Measurements from ENCODE around the gene GCLC. TPM values are rescaled to one million over a fixed set of nuclear protein-coding genes. Genes with fewer than 3 reads are reported as not detected.

GCLC gene
- polyA plus RNA-seq, 3 donors, result 6.4 to 15.7 (median 10.1) TPM

- Histone ChIP-seq H3K27me3 (ENCODE audit: control insufficient read depth in 2 of 2, insufficient read depth in 2 of 2, low read length in 2 of 2) (no peaks in the 10 kb centered on the region), H3K79me2 (ENCODE audit: insufficient read depth, low read length) (no peaks in the 10 kb centered on the region), H3K9ac (ENCODE audit: insufficient read depth, low read length, poor library complexity, severe bottlenecking) (no peak overlapping the region), H3K36me3 (replicated peaks in 1 of 2; ENCODE audit: control insufficient read depth in 1 of 2, insufficient read depth in 2 of 2, low read length in 2 of 2) (peaks cover 45 to 77% of the 10 kb centered on the region in 2 donors), H3K9me3 (replicated peaks in 1 of 2; ENCODE audit: control insufficient read depth in 1 of 2, insufficient read depth in 1 of 2, low read length in 2 of 2) (no peaks in the 10 kb centered on the region), H3K27ac (ENCODE audit: low read depth in 1 of 2, low read length in 2 of 2) (no peak overlapping the region), H3K4me3 (replicated peaks in 1 of 3; ENCODE audit: low read depth in 2 of 3, low read length in 3 of 3) (no peak overlapping the region), H4K20me1 (ENCODE audit: insufficient read depth, low read length) (no peaks in the 10 kb centered on the region), H3K4me1 (ENCODE audit: control insufficient read depth in 1 of 2, insufficient read depth in 2 of 2, low read length in 2 of 2) (no peaks in the 10 kb centered on the region), H3K4me2 (replicated peaks; ENCODE audit: extremely low read depth, low read length, poor library complexity, severe bottlenecking) (no peak overlapping the region), H2AFZ (ENCODE audit: insufficient read depth, low read depth, low read length, poor library complexity, severe bottlenecking) (no peak overlapping the region)
- intact Hi-C loops (cut with micrococcal nuclease), result no loop called here
- DNase-seq, result no peak
- no peaks in the 10 kb centered on the region for H3K4me1 Mint-ChIP-seq
- no CpG with 5 or more reads among the region's 2 CpGs for WGBS (ENCODE audit: insufficient coverage)
- no peak overlapping the region for H3K27ac Mint-ChIP-seq
- no peak for TF ChIP-seq CTCF (IDR thresholded peaks at IDR 0.05)
- no peaks in the 10 kb centered on the region for H3K9me3 Mint-ChIP-seq
- H3K27me3 Mint-ChIP-seq (ENCODE audit: low read depth in 3 of 3), result no peaks in the 10 kb centered on the region
- peaks cover 60 to 66% of the 10 kb centered on the region in 2 donors for H3K36me3 Mint-ChIP-seq
- no peak overlapping the region for H3K4me3 Mint-ChIP-seq
Measured at GRCh38 chr6:53513519-53513966, 31.4 kb downstream of the GCLC start.

- no peaks in the 10 kb centered on the region for H3K27me3 Mint-ChIP-seq (ENCODE audit: low read depth in 3 of 3)
Measured at GRCh38 chr6:53513056-53513455, 31.8 kb downstream of the GCLC start.

More at GRCh38 chr6:53513056-53513455, 31.8 kb downstream of the GCLC start:
- no peaks in the 10 kb centered on the region for H3K9me3 ChIP-seq (replicated peaks in 1 of 2; ENCODE audit: control insufficient read depth in 1 of 2, insufficient read depth in 1 of 2, low read length in 2 of 2)
- H2AFZ ChIP-seq (ENCODE audit: insufficient read depth, low read depth, low read length, poor library complexity, severe bottlenecking), result no peak overlapping the region
- no peaks in the 10 kb centered on the region for H3K27me3 ChIP-seq (ENCODE audit: control insufficient read depth in 2 of 2, insufficient read depth in 2 of 2, low read length in 2 of 2)
- peaks cover 45 to 81% of the 10 kb centered on the region in 2 donors for H3K36me3 ChIP-seq (replicated peaks in 1 of 2; ENCODE audit: control insufficient read depth in 1 of 2, insufficient read depth in 2 of 2, low read length in 2 of 2)
- no peaks in the 10 kb centered on the region for H3K4me1 Mint-ChIP-seq
- no peaks in the 10 kb centered on the region for H3K4me1 ChIP-seq (ENCODE audit: control insufficient read depth in 1 of 2, insufficient read depth in 2 of 2, low read length in 2 of 2)
- no peak for TF ChIP-seq CTCF (IDR thresholded peaks at IDR 0.05)
- H4K20me1 ChIP-seq (ENCODE audit: insufficient read depth, low read length), result no peaks in the 10 kb centered on the region
- DNase-seq, result no peak
- no peak overlapping the region for H3K4me2 ChIP-seq (replicated peaks; ENCODE audit: extremely low read depth, low read length, poor library complexity, severe bottlenecking)
- WGBS (ENCODE audit: insufficient coverage), result 100% methylated on average over 4 of the region's 4 CpGs
- no peak overlapping the region for H3K4me3 ChIP-seq (replicated peaks in 1 of 3; ENCODE audit: low read depth in 2 of 3, low read length in 3 of 3)
- H3K4me3 Mint-ChIP-seq, result no peak overlapping the region
- H3K36me3 Mint-ChIP-seq, result peaks cover 65 to 67% of the 10 kb centered on the region in 2 donors
- H3K9ac ChIP-seq (ENCODE audit: insufficient read depth, low read length, poor library complexity, severe bottlenecking), result no peak overlapping the region
- intact Hi-C loops (cut with micrococcal nuclease), result no loop called here
- no peaks in the 10 kb centered on the region for H3K9me3 Mint-ChIP-seq
- no peaks in the 10 kb centered on the region for H3K79me2 ChIP-seq (ENCODE audit: insufficient read depth, low read length)
- no peak overlapping the region for H3K27ac ChIP-seq (ENCODE audit: low read depth in 1 of 2, low read length in 2 of 2)
- no peak overlapping the region for H3K27ac Mint-ChIP-seq
